GM21528 (cell line): ENCODE measurements around the gene RSPH1.

Source experiments
- ATAC-seq: cut with Tn5 transposase; IDR thresholded peaks from one replicate; pipeline ENCODE4 v1.9.1; 2021; ENCODE audit warnings: mild to moderate bottlenecking, moderate library complexity; ENCODE audit not compliant: unreplicated experiment, low FRiP score

RSPH1 gene

GRCh38 chr21:42513985-42514882, 18.2 kb upstream of the RSPH1 start:
- ATAC-seq = no peak

- ATAC-seq = no peak
Measured at GRCh38 chr21:42513151-42513984, 17.3 kb upstream of the RSPH1 start, which contains the start of gene SLC37A1. Gene SLC37A1, plus strand, starts transcription at chr21:42513852. Its CDS starts 4,603 bp downstream, at chr21:42518455.

GRCh38 chr21:42512346-42513034, 16.5 kb upstream of the RSPH1 start:
- no peak for ATAC-seq

- no peak for ATAC-seq
Measured at GRCh38 chr21:42509244-42509643, 13.2 kb upstream of the RSPH1 start.

- ATAC-seq = no peak
Measured at GRCh38 chr21:42508371-42508770, 12.3 kb upstream of the RSPH1 start.

GRCh38 chr21:42507418-42507817, 11.4 kb upstream of the RSPH1 start:
- ATAC-seq = no peak

GRCh38 chr21:42505090-42505726, 9.2 kb upstream of the RSPH1 start:
- ATAC-seq = no peak

- ATAC-seq = no peak
Measured at GRCh38 chr21:42503711-42504110, 7.7 kb upstream of the RSPH1 start.

GRCh38 chr21:42500736-42501135, 4.7 kb upstream of the RSPH1 start:
- ATAC-seq = no peak

GRCh38 chr21:42500225-42500624, 4.2 kb upstream of the RSPH1 start:
- ATAC-seq = no peak

- ATAC-seq = no peak
Measured at GRCh38 chr21:42499444-42500112, 3.6 kb upstream of the RSPH1 start.

GRCh38 chr21:42498012-42498411, 2.0 kb upstream of the RSPH1 start:
- ATAC-seq = no peak

- ATAC-seq = no peak
Measured at GRCh38 chr21:42496839-42497202, 797 bp upstream of the RSPH1 start.

GRCh38 chr21:42495765-42496119, 282 bp downstream of the RSPH1 start:
- ATAC-seq = no peak

- no peak for ATAC-seq
Measured at GRCh38 chr21:42495027-42495426, 997 bp downstream of the RSPH1 start.

GRCh38 chr21:42493109-42494060, 2.6 kb downstream of the RSPH1 start:
- no peak for ATAC-seq

- no peak for ATAC-seq
Measured at GRCh38 chr21:42492201-42492600, 3.8 kb downstream of the RSPH1 start.

GRCh38 chr21:42491328-42491727, 4.7 kb downstream of the RSPH1 start:
- ATAC-seq = no peak

GRCh38 chr21:42490720-42491119, 5.3 kb downstream of the RSPH1 start:
- ATAC-seq = no peak
